ENCODE results near the gene LILRB5.

DNA sequence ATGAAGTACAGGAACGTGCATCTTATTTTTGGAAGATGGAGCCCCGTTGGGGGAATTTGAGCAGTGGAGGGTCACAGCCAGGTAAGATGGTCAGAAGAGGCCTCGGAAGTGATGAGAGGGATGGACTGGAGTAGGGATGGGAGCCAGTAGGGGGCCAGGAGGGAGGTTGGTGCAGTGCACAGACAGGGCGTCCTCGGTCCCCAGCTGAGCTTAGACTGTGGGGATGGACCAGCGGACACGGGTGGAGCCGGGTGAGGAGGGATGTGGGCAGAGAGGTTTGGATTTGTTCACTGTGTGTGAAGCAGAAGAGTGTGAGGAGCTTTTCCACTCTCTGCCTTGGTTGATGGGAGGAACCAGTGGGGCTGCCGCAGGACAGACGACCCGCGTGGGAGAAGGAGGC lies 45.8 kb downstream of the LILRB5 start:
- no peak for TF ChIP-seq POLR2AphosphoS5 (IDR thresholded peaks at IDR 0.05; ENCODE audit: low read depth)
- TF ChIP-seq, protein P1, sequence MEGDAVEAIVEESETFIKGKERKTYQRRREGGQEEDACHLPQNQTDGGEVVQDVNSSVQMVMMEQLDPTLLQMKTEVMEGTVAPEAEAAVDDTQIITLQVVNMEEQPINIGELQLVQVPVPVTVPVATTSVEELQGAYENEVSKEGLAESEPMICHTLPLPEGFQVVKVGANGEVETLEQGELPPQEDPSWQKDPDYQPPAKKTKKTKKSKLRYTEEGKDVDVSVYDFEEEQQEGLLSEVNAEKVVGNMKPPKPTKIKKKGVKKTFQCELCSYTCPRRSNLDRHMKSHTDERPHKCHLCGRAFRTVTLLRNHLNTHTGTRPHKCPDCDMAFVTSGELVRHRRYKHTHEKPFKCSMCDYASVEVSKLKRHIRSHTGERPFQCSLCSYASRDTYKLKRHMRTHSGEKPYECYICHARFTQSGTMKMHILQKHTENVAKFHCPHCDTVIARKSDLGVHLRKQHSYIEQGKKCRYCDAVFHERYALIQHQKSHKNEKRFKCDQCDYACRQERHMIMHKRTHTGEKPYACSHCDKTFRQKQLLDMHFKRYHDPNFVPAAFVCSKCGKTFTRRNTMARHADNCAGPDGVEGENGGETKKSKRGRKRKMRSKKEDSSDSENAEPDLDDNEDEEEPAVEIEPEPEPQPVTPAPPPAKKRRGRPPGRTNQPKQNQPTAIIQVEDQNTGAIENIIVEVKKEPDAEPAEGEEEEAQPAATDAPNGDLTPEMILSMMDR (IDR thresholded peaks at IDR 0.05; ENCODE audit: insufficient read depth, low read length): no peak
- TF ChIP-seq SPI1 (IDR thresholded peaks at IDR 0.05; ENCODE audit: borderline replicate concordance, low read depth): no peak
- TF ChIP-seq, protein P2, sequence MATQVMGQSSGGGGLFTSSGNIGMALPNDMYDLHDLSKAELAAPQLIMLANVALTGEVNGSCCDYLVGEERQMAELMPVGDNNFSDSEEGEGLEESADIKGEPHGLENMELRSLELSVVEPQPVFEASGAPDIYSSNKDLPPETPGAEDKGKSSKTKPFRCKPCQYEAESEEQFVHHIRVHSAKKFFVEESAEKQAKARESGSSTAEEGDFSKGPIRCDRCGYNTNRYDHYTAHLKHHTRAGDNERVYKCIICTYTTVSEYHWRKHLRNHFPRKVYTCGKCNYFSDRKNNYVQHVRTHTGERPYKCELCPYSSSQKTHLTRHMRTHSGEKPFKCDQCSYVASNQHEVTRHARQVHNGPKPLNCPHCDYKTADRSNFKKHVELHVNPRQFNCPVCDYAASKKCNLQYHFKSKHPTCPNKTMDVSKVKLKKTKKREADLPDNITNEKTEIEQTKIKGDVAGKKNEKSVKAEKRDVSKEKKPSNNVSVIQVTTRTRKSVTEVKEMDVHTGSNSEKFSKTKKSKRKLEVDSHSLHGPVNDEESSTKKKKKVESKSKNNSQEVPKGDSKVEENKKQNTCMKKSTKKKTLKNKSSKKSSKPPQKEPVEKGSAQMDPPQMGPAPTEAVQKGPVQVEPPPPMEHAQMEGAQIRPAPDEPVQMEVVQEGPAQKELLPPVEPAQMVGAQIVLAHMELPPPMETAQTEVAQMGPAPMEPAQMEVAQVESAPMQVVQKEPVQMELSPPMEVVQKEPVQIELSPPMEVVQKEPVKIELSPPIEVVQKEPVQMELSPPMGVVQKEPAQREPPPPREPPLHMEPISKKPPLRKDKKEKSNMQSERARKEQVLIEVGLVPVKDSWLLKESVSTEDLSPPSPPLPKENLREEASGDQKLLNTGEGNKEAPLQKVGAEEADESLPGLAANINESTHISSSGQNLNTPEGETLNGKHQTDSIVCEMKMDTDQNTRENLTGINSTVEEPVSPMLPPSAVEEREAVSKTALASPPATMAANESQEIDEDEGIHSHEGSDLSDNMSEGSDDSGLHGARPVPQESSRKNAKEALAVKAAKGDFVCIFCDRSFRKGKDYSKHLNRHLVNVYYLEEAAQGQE (IDR thresholded peaks at IDR 0.05; ENCODE audit: insufficient replicate concordance, low read depth): no peak
- no peak for TF ChIP-seq GABPA (IDR thresholded peaks at IDR 0.05; ENCODE audit: low read depth)

All from HL-60 (cell line).